HUDEP-2 (cell line): ENCODE data around the gene ANXA10.

ENCODE experiments used
- DNase-seq, 76 experiments: peaks; one replicate each; lab custom pipeline; 2025; ENCODE audit not compliant: unreplicated experiment in 76 of 76; lab: John Stamatoyannopoulos, UW

ANXA10 gene, protein sequence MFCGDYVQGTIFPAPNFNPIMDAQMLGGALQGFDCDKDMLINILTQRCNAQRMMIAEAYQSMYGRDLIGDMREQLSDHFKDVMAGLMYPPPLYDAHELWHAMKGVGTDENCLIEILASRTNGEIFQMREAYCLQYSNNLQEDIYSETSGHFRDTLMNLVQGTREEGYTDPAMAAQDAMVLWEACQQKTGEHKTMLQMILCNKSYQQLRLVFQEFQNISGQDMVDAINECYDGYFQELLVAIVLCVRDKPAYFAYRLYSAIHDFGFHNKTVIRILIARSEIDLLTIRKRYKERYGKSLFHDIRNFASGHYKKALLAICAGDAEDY

DNA sequence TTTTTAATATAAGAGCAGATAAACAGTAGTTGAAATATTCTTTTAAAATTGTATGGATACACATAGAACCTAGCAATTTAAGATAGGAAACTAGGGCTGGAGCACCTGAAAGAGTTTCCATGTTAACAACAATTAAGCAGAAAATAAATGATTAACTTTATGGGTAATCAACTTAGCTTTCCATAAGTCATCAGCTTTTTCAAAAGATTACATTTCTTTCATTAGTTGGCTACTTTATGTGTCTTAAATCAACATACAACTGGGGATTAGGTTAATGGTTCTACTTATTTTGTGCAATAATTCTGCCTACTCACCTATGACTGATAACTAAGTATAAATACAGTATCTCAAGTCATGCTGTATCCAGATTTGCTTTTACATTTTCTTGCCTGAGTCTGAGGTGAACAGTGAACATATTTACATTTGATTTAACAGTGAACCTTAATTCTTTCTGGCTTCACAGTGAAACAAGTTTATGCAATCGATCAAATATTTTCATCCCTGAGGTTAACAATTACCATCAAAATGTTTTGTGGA lies at the start of gene ANXA10:
Gene ANXA10, plus strand, starts transcription at position 362 of the 537 bp plus-strand sequence. Its CDS starts 164 bp downstream, at position 526.
- no peak for DNase-seq

DNA sequence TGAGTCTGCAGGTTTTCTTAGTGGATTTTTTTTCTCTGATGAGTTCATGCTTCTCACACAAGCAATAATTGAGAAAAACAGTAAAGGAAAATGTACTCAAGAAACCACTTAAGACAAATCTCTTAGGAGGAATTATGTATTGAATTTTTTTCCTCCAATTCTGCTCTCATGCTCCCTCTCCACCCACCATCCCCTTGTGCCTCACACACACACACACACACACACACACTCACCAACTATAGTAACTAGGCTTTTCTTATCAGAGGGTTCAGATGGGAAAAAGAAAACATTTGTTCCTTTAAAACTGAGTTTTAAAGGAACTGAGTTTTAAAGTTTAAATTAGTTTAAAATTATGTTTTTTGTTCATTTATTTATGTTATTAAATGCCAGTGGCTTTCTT lies 47.0 kb upstream of the ANXA10 start:
- no peak for DNase-seq

DNA sequence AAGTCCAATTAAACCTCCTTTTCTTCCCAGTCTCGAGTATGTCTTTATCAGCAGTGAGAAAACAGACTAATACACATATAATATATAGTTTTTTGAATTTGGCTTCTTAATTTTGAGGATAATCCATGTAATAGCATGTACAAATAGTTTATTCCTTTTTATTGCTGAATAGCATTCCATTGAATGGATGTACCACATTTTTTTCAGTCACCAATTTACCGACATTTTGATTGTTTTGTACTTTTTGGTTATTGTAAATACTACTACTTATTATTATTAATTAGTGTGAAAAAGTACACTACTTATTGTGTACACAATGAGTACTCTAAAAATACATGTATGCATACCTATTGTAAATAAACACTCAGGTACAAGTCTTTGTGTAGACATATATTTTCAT lies 42.3 kb upstream of the ANXA10 start:
- DNase-seq = no peak

DNA sequence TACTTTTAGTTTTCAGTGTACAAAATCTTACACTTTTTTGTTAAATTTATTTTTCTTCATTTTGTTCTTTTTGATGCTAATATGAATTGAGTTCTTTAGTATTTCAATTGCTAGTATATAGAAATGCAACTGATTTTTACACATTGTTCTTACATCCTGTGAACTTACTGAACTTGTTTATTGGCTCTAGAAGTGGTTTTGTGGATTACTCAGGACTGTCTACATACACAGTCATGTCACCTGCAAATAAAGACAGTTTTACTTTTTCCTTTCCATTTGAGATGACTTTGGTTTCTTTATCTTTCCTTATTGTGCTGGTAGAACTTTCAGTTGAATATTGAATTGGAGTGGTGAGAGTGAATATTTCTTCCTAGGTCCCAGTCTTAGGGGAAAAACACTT lies 40.8 kb upstream of the ANXA10 start:
- DNase-seq = no peak

DNA sequence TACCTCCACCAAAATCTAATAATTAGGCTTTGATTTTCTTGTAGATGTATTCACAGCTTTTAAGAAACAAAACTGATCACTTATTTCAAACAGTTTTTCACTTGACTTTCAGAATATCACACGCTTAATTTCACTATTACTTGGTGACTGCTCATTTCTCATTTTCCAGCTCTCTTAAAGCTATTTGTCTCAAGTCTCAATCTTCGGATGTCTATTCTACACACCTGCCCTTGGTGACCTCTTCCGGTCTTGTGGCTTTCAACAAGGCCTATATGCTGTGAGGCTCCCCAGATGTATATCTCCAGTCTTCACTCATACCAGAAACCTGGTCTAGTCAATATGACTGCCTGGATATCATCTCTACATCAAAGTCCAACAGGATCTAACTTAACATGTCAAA lies 34.9 kb upstream of the ANXA10 start:
- no peak for DNase-seq

DNA sequence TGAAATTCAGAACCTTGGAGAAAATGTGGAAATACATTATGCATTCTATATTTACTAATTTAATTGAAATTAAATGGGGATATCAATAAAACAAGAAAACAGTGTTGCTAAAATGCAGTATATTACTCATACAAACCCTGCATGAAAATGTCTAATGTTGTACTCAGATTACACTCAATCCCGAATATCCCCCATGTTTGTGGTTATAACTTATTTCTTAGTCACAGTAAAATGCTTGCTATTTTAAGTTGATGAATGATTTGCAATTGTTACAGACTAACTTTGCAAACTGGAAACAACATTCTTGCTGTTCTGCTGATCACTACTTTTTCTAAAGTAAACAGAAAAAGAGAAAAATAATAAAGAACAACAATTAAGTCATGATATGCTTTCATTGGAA lies 33.1 kb upstream of the ANXA10 start:
- no peak for DNase-seq

DNA sequence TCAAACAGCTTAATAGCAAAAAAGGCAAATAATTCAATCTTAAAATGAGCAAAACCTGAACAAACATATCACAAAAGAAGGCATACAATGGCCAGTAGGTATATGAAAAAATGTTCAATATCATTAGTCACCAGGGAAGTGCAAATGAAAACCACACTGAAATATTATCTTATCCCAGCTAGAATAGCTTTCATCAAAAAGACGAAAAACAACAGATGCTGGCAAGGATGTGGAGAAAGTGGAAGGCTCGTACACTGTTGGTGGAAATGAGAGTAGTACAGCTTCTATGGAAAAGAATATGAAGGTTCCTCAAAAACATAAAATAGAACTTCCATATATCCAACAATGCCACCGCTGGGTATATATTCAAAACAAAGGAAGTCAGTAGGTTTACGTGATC lies 29.3 kb upstream of the ANXA10 start:
- no peak for DNase-seq

DNA sequence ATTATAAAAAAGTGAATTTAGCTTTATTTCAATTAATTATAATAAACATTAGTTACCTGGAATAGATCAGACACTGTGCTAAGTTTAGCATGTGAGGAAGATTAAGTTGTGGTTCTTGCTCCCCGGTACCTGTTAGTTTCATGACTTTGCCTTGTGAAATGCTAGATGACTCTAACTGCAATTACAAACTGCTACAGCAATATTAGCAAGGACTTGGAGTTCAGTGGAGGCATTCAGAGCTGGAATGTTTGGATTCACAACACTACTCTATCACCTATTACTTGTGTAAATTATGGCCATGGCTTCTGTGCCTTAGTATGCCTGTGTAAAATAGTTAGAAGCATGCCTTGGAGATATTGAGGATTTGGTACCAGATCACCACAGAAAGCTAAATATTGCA lies 21.4 kb upstream of the ANXA10 start:
- DNase-seq = no peak

DNA sequence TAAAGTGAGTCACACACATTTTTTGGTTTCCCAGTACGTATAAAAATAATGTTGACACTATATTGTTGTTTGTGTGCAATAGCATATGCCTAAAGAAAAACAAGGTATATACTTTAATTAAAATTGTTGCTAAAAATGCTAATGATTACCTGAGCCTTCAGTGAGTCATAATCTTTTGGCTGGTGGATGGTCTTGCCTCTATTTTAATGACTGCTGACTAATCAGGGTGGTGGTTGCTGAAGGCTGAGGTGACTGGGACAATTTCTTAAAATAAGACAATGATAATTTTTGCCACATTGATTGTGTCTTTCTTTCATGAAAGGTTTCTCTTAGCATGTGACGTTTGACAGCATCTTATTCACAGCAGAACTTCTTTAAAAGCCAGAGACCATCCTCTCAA lies 21.0 kb upstream of the ANXA10 start:
- no peak for DNase-seq

DNA sequence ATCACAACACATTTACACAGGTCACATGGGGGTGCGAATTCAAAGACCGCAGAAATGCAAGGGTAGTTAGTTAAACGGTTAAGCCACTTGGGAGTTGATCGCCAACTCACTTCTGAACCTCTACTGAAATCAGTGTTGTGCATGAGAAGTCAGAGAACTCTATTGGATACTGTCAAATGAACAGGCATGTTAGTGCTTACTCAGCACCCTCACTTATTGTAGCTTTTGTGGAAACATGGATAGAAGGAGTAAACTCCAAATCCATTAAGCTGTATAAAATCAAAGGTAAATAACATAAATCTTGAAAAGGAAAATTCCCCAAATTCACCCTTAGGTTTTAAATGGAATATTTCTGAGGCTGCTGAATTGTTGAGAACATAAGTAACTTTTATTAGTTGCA lies 17.5 kb upstream of the ANXA10 start:
- DNase-seq = no peak

DNA sequence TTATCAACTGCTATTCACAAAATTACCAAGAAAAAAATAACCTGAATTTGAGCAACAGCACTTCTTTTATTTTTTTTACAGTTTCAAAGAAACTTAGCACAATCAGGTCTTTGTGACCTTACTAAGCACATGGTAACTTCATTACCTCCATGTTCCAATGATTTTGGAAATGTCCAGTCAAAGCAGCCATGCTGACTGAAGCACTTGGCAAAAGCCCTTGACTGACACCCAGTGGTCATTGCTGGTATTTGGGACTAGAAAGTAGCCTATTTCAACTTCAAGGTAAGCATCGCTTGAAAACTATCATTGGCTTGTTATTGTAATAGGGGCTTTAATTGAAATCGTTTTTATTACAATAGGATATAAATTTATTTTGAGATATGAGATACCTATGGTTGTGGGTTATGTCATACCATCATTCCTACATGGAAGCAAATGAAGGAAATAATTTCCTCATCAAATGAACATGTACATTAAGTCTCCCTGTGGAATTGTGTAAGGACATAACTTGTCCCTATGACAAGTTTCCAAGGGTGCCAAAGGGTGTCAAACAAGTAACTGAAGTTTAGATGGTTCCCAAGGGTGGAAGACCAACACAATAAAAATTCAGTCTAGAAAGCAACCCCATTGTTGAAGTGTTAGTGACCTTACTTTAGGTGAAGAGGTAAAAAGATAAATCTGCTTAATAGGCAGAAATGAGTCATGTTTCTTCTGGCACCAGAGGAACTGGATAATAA lies 15.2 kb upstream of the ANXA10 start:
- DNase-seq = peak in 45 of 76 experiments; percentile 0 to 66 (median 16)

DNA sequence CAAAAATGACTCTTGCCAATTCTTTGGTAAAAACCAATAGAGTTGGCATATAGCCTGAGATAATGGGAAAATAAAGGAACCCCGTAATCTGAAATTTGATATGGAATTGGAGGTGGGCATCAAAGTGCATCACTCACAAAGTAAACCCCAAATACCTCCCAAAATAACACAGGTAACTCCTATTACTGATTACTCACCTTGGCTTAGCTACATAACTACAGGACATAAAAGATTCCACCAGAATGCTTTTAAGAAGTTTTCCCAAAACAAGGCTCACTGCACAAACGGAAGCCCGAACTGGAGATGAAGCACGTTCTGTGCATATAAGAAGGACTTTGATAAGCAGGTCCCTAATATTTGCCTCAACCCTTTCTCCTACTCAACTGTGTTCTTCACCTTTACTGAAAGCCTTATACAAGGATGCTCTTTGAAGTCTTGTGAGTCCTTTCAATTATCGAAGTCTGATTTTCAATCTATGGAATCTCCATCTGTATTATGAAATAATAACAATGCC lies 14.6 kb upstream of the ANXA10 start:
- no peak for DNase-seq

DNA sequence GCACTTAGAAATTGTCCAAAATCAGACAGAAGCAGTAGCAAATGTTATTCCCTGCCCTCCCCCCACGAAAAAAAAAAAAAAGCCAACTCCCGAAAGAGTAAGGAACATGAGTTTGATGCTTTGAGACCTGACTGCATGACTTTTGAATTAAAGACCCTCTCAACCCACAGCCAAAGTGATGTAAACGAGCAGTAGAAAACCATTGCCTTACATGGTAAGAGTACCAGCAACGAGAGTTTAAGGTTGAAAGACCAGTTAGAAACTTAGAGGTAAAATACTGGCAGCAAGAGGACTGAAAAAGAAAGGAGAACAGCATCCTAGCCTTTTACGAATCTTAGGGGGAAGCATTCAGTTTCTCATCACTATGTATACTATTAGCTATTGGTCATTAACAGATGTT lies 10.0 kb upstream of the ANXA10 start:
- DNase-seq = no peak

DNA sequence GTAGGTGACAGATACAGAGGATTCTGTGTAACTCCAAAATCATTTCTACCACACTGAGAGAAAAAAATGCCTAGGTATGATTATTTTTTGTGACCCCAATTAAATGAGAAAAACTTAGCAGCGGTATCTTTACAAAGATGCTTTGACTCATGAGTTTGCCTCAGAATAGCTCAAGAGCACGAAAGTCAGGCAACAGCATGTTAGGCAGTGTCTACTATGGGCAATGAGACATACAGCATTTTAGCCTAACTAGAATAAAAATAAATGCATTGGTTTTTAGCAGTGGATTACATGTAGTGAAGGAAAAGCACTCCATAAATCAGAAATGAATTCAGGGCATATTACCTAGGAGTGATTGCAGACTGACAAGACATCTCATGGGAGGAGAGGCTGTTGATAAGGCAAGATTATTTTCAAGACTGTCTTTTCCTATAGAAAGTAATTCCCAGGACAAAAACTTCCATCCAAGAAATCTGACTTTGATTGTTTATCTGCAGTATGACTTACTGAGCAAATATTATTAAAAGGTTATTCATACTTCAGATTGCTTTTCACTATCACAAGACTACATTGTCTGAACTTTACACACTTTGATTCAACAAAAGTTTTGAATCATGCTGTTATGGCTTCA lies 3.6 kb downstream of the ANXA10 start:
- no peak for DNase-seq

DNA sequence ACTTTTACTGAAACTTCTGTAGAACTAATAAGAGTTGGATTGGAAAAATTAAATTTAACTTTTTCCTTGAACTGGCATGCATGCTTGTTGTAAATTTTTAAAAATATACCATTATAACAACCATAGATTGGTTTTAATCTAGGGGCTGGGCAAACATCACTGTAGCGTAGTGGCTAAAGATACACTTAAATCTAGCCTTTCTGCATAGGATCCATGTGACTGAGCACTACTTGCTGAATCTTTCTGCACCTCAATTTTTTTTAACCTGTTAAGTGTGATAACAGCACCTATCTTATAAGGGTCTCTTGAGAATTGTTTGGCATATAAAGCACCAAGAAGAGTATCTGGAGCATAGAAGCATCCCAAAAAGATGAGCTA lies 4.1 kb downstream of the ANXA10 start:
- DNase-seq = no peak

DNA sequence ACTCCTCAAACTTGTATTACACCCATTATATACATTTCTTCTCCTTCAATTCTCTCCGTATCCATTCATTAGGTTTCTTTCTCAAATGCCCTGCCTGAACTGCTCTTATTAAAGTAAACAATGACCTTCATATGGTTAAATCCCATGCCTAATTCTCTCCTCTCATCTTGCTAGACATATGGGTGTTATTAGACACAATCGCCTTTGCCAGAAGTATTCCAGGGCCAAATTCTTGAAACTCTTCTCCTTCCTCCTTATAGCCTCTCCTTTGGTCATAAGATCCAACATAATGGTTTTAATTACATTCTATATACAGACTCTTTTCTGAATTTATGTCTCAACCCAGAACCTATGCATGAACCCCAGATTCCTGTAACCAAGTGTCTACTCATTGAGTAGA lies 4.8 kb downstream of the ANXA10 start:
- no peak for DNase-seq

DNA sequence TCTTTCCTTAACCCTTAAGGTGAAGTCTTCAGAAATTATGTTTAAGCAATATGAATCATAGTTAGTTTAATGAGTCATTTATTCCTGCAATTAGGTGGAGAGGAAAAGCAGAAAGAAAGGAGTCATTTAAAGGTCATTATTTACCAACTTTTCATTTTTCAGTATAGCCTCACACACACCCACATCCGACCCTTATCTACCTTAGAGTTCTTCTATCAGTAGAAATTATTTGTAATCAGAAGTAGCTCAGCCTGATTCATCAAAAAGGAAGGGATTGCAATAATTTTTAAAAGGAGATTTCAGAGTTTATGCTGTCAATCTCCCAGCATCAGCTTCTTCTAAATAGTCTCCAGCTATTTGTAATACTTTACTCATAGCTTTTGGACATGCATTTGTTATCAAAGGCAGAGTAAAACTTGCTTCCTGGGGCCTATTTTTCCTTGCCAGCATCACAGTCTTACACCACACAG lies 5.9 kb downstream of the ANXA10 start:
- DNase-seq = no peak

DNA sequence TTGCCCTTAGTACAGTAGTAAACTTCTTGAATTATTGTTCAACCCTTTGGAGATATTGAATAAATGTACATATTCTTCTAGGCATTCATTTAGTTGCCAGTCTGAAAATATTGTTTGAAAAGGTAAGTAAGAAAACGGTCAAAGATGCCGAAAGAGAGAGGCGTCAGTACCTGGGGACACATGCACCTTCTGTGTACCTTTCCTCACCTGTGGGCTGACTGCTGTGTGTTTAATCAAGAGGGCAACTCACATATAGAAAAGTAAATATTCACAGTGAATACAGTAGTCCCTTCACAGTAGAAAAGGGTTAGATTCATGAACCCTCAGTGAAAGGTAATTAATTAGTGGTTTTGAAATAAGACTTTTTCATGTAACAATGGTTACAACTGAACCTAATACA lies 6.9 kb downstream of the ANXA10 start:
- no peak for DNase-seq

DNA sequence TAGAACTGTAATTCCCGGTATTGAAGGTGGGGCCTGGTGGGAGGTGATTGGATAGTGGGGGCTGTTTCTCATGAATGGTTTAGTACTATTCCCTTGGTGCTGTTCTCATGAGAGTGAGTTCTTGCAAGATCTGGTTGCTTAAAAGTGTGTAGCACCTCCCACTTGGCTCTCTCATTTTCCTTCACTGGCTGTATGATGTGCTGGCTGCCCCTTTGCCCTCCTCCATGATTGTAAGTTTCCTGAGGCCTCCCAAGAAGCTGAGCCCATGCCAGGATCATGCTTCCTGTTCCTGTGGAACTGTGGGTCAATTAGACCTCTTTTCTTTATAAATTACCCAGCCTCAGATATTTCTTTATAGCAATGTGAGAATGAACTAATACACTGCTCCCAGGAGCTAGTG lies 8.7 kb downstream of the ANXA10 start:
- DNase-seq = no peak

DNA sequence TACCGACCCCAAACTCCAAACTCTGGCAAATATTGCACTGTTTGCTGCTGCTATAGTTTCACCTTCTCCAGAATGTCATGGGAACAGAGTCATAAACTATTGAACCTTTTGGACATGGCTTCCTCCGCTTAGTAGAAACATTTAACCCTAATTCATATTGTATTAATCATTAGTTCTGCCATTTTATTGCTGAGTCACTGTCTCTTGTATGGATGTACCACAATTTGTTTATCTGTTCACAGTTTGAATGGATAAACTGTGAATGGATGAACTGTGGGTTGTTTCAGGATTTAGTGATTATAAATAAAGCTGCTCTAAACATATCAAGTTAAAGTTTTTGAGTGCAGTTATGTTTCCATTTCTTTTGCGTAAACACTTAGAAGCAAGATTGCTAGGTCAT lies 10.1 kb downstream of the ANXA10 start:
- no peak for DNase-seq

DNA sequence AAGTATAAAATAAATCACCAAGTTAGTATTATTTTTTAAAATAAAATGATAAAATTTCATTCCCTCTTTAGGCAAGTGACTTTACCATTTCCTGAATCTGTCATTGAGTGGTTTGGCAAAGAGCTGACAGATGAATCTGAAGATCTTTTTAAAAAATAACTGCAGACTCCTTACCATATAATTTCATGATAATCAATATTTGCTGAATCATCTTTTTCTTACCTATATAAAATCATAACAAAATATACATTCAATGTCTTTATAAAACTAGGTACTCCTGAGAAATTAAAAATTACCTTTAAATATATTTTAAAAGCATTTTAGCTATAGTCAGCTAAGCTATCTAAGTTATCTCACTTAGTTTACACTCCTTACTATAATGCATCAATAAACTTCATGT lies 17.2 kb downstream of the ANXA10 start:
- no peak for DNase-seq
